Activated CD8-positive, alpha-beta memory T cell treated with anti-CD3 and anti-CD28 coated beads, Interleukin-2, amount 50 U/mL, for 4 hours (primary cell): ENCODE measurements around the gene FCRL6.

ENCODE experiments used
- DNase-seq: peaks from one replicate; pipeline ENCODE4 v3.0.0-alpha.2; 2020

FCRL6 gene

DNA sequence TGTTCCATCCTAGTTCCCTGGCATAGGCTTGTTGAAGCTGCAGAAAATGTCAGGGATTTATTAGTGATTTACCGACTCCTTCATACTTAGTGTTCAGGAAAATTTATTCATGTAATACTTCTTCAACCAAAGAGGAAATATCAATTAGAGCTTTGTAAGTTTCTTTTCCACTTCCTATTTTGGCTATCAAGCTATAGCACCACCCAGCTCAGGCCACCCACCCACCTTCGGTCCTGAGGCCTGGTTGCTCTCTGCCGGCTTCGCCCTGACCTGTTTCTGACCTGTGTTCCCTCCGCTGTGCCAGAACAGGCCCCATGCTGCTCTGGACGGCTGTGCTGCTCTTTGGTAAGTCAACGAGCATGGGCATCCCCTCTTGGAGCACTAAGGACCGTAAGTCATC is at the start of gene FCRL6:
Gene FCRL6 (plus strand): TSS at position 250 of the 400 bp plus-strand sequence. CDS start 65 bp downstream, at position 315.
- no peak for DNase-seq

DNA sequence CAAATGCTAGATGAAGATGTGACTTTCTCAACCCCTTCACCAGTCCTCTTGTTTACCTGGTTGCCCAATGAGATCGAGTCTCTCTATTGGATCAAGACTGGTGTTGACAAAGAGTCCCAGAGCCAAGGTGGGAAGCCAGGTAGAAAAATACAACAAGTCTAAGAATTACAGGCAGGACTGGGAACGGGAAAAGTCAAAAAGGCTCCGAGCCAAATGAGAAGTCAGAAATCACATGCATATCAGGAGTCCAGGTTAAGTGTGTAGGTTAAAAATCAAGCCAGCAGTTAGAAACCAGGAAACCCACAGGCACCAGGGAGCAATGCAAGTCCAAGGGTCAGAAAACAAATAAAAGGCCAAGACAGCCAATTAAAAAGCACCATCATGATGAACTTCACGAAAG is 48.8 kb upstream of the FCRL6 start:
- no peak for DNase-seq

DNA sequence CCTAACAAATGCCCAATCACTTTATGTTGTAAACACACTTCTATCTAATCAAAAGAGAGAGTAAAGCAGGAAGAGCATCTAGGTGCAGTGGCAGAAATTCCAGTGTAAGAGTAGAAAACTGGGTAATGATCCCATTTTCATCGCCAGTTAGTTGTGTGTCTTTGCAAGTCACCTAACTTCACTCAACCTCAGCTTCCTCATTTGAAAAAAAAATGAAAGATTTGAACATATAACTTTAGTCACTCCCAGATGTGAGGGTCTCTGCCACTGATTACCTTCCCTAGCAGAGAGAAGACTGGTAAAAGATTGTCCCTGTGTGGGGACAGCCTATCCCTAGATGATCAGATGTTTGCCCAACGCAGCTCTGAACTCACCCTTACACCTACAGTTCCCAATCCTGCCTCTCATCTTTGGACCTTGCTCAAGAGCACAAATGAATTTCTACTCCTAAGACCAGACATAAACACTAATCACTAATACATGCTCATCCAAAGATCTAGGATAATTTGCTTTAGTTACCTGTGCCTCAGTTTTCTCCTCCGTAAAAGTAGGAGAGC is 46.6 kb upstream of the FCRL6 start:
- no peak for DNase-seq

DNA sequence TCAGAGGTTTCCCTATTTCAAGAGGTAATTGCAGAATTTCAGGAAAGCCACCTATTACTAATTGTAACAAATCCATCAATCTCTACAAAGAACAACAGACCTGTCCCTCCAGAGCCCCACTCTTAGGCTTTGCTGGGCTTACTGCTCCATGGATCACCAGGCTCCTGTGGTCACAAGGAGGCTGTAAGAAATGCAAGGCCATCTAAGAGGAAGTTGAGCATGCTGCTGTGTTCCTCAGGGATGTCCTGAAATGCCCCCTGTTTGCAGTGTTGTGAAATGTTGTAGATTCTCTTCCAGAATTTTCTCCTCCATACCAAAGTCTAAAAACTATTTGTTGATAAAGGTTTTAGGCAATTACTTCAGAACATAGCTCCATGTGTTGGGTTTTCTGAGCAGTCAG is 45.8 kb upstream of the FCRL6 start:
- no peak for DNase-seq

DNA sequence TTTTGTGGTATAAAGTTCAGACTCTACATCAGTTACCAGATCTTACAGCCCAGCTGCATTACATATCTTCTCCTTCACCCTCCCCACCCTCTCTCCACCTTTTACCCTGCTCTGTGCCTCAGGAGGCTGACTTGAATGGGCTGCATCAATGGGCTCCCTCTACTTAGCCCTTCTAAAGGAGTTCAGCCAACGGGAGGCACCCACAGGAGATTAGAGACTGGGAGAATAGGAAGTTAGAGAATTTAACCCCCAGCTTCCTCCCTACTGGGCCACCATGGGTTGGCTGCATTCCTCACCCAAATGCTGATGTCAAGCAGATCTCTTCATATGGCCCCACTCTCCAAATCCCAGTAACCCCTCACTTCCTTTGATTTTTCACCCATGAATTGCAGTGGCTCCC is 38.5 kb upstream of the FCRL6 start:
- DNase-seq: no peak

DNA sequence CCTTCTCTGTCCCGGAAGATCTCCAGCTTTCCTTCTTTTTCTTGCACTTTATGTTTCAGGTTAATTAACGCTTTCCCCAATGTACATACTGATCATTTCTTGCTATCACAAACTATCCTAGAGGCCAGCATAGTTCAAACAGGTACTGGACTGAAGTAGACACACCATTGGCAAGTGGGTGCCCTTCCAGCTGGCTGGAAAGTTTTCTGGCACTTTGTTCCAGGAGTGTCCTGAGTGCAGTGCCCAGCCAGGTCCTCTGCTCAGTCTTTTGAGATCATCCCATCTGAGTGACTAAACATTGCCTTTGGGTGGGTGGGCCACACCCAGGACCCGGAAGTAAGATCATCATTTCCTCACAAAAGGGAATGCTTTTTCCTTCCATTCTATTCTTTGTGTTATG is 36.4 kb upstream of the FCRL6 start:
- DNase-seq: no peak

- DNase-seq: no peak
Observed at GRCh38 chr1:159771127-159771895, 30.8 kb upstream of the FCRL6 start.

DNA sequence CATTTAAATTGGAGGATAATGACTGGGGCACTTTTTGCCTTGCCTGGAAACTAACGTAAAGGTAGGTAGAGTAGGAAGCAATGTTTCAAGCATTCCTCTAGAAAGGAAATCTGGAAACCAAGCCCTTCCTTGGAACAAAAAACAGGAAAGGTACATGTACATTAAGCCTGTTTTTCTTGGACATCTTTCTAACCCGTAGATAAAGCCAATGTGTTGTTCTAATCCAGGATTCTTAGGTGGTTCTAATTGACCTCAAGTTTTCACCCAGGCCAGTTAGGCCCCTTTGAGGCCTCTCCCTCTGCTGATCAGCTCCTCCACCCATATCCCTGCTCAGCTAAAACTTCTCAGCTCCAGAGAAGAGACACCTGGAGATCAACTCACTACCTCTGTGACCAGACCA is 27.7 kb upstream of the FCRL6 start:
- no peak for DNase-seq

GRCh38 chr1:159775716-159776115 is 26.4 kb upstream of the FCRL6 start:
- no peak for DNase-seq

GRCh38 chr1:159778266-159778665 is 23.9 kb upstream of the FCRL6 start:
- no peak for DNase-seq

- DNase-seq: no peak
Observed at GRCh38 chr1:159779403-159779851, 22.7 kb upstream of the FCRL6 start.

DNA sequence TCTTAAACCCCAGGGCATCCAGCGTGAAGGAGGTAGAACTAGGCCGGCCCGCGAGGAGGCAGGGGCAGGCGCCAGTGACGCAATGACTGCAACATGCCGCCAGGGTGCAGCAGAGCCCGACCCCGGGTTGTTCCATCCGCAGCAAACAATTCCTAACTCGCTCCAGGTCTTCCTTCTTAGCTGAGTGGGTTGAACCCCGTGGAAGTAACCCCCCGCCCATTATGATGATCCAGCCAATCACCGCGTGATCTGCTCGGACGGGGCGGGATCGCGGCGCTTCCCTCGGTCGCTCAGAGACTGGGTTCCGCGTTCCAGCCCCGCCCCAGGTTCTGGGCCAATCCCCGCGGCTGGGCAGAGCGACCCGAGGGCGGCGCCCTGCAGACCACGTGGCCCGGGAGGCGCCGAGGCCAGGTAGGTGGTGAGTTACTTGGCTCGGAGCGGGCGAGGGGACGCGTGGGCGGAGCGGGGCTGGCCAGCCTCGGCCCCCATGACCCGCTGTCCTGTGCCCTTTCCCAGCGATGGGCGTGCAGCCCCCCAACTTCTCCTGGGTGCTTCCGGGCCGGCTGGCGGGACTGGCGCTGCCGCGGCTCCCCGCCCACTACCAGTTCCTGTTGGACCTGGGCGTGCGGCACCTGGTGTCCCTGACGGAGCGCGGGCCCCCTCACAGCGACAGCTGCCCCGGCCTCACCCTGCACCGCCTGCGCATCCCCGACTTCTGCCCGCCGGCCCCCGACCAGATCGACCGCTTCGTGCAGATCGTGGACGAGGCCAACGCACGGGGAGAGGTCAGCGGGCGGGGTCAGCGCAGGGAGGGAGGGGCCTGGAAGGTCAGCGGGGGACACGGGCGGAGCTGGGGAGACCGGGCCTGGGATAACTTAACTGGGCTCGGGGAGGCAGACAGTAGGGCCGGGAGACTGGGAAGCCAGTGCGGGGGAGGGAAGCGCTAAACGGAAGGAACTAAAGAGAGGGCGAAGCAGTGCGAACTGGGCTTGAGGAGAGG is 21.3 kb upstream of the FCRL6 start, which contains the start of gene DUSP23:
Gene DUSP23 (plus strand): TSS at position 380 of the 1,000 bp plus-strand sequence. CDS start 139 bp downstream, at position 519.
- peak; percentile 95 for DNase-seq

DNA sequence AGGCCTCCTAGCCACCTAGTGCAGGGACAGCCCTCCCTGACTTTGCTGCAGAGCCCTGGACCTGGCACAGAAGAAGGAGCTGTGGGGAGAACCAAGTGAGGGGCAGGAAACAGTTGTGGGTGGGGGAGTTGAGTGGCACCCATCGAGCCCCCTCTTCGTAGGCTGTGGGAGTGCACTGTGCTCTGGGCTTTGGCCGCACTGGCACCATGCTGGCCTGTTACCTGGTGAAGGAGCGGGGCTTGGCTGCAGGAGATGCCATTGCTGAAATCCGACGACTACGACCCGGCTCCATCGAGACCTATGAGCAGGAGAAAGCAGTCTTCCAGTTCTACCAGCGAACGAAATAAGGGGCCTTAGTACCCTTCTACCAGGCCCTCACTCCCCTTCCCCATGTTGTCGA is 20.2 kb upstream of the FCRL6 start:
- no peak for DNase-seq

GRCh38 chr1:159783724-159784123 is 18.4 kb upstream of the FCRL6 start:
- no peak for DNase-seq

GRCh38 chr1:159786465-159786864 is 15.7 kb upstream of the FCRL6 start:
- no peak for DNase-seq

- DNase-seq: no peak
Observed at GRCh38 chr1:159786966-159787365, 15.2 kb upstream of the FCRL6 start.

DNA sequence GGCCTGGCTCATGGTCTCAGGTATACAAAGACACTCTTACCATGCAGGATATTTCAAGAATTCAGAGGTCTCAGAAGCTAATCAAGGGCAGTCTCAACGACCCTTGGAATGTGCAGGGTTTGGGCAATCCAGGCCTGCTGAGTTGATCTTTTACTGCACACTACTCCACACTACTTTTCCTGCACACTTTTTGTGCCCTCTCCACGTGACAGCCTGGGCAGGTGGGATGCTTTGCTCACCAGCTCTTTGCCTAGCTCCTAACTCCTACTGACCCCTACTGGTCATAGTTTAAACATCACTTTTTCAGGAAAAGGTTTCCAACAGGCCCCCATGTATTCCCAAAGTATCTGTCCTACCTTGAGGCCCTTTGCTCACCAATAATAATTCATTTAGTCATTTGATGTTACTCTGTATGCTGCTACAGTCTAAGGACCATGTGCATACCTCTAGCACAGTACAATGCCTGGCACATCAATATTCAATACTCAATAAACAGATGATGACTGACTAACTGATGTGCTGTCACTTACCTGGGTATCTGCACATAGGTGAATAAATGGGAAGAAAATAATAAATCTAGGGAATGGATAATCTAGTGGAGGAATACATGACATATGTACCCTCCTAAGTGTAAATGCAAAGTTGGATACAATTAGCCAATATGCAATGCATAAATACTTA is 11.8 kb upstream of the FCRL6 start:
- DNase-seq: no peak

- DNase-seq: no peak
Observed at GRCh38 chr1:159791031-159791430, 11.1 kb upstream of the FCRL6 start.

DNA sequence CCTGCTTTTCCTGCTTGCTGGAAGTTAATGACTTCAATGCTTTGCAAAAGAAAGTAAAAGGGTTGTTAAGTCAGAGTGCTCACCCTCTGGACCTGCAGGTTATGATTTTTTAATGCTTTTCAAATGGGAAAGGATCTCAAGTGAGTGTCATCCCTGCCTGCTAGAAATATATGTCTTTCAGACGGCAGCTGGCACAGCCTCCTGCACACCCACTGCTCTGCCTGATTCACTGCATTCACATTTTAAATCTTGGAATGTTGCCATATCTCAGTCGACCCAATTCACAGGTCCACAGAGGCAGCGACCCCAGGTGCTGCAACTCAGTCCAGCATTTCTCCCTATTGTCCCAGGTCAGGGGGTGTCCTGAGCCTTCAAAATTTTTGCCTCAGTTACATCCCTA is 10.7 kb upstream of the FCRL6 start:
- DNase-seq: no peak

- DNase-seq: no peak
Observed at GRCh38 chr1:159795534-159795933, 6.6 kb upstream of the FCRL6 start.

GRCh38 chr1:159798893-159799292 is 3.3 kb upstream of the FCRL6 start:
- peak; percentile 37 for DNase-seq

- no peak for DNase-seq
Observed at GRCh38 chr1:159799446-159799985, 2.6 kb upstream of the FCRL6 start.
